Measurements from ENCODE around the gene EHBP1. TPM values are rescaled to one million over a fixed set of nuclear protein-coding genes. Genes with fewer than 3 reads are reported as not detected.

EHBP1 gene
- polyA plus RNA-seq, 6 donors from 2014 or later = 1.4 to 18.3 (median 16.2) TPM

GRCh38 chr2:62806231-62806630 is 100.7 kb downstream of the EHBP1 start:
- Mint-ChIP-seq H3K36me3 (peaks cover 13 to 24% of the 10 kb centered on the region in 2 donors), H3K27me3 (no peaks in the 10 kb centered on the region), H3K4me1 (peaks cover 10 to 24% (median 13%) of the 10 kb centered on the region in 3 donors), H3K4me3 (no peak overlapping the region), H3K27ac (peak overlapping the region in 1 of 6 donors; percentile 15), H3K9me3 (peaks cover 5 to 17% (median 12%) of the 10 kb centered on the region in 7 donors)
- ATAC-seq (ENCODE audit: low read depth in 2 of 2) (no peak), DNase-seq (no peak)

- ATAC-seq (ENCODE audit: low read depth in 2 of 2) (no peak), DNase-seq (no peak)
- Mint-ChIP-seq H3K9me3 (peaks cover 5 to 17% (median 12%) of the 10 kb centered on the region in 7 donors), H3K27me3 (no peaks in the 10 kb centered on the region), H3K27ac (no peak overlapping the region), H3K4me1 (peaks cover 5 to 18% (median 18%) of the 10 kb centered on the region in 3 donors), H3K36me3 (peaks cover 13 to 33% of the 10 kb centered on the region in 2 donors), H3K4me3 (peak overlapping the region in 1 of 8 donors; percentile 1)
These were observed 103.0 kb downstream of the EHBP1 start for GRCh38 chr2:62808554-62808953.

GRCh38 chr2:62811086-62811485 is 105.6 kb downstream of the EHBP1 start:
- Mint-ChIP-seq H3K27me3 (no peaks in the 10 kb centered on the region), H3K9me3 (peaks cover 5 to 17% (median 12%) of the 10 kb centered on the region in 7 donors), H3K27ac (no peak overlapping the region), H3K4me3 (no peak overlapping the region), H3K4me1 (peaks cover 5 to 22% (median 18%) of the 10 kb centered on the region in 3 donors), H3K36me3 (peaks cover 13 to 29% of the 10 kb centered on the region in 2 donors)
- ATAC-seq (ENCODE audit: low read depth in 2 of 2) = no peak
- DNase-seq = no peak

GRCh38 chr2:62811972-62812371 is 106.5 kb downstream of the EHBP1 start:
- Mint-ChIP-seq H3K4me3 (no peak overlapping the region), H3K27ac (no peak overlapping the region), H3K9me3 (peaks cover 5 to 15% (median 12%) of the 10 kb centered on the region in 7 donors), H3K36me3 (peaks cover 13 to 22% of the 10 kb centered on the region in 2 donors), H3K27me3 (no peaks in the 10 kb centered on the region), H3K4me1 (peaks cover 5 to 22% (median 21%) of the 10 kb centered on the region in 3 donors)
- DNase-seq = no peak
- no peak for ATAC-seq (ENCODE audit: low read depth in 2 of 2)

GRCh38 chr2:62812921-62813825 is 107.7 kb downstream of the EHBP1 start:
- Mint-ChIP-seq H3K27me3 (no peaks in the 10 kb centered on the region), H3K36me3 (peaks cover 5 to 14% of the 10 kb centered on the region in 2 donors), H3K9me3 (peaks cover under 1 to 6% (median 4%) of the 10 kb centered on the region in 7 donors), H3K4me3 (peak overlapping the region in 1 of 8 donors; percentile 21), H3K4me1 (peaks cover 4 to 21% (median 19%) of the 10 kb centered on the region in 3 donors), H3K27ac (no peak overlapping the region)
- ATAC-seq (ENCODE audit: low read depth in 2 of 2) = no peak
- no peak for DNase-seq

GRCh38 chr2:62814123-62814522 is 108.6 kb downstream of the EHBP1 start:
- H3K4me1 Mint-ChIP-seq = peaks cover 0 to 14% (median 14%) of the 10 kb centered on the region in 3 donors
- H3K4me3 Mint-ChIP-seq = no peak overlapping the region
- ATAC-seq (ENCODE audit: low read depth in 2 of 2) = no peak
- H3K36me3 Mint-ChIP-seq = peaks cover 0 to 8% of the 10 kb centered on the region in 2 donors
- DNase-seq = no peak
- peaks cover 0 to 2% (median 0%) of the 10 kb centered on the region in 7 donors for H3K9me3 Mint-ChIP-seq
- H3K27ac Mint-ChIP-seq = peak overlapping the region in 1 of 6 donors; percentile 67
- H3K27me3 Mint-ChIP-seq = no peaks in the 10 kb centered on the region

GRCh38 chr2:62817348-62817747 is 111.8 kb downstream of the EHBP1 start:
- peaks cover 0 to 7% (median 6%) of the 10 kb centered on the region in 3 donors for H3K4me1 Mint-ChIP-seq
- ATAC-seq (ENCODE audit: low read depth in 2 of 2) = no peak
- no peaks in the 10 kb centered on the region for H3K27me3 Mint-ChIP-seq
- peaks cover 0 to 5% of the 10 kb centered on the region in 2 donors for H3K36me3 Mint-ChIP-seq
- H3K9me3 Mint-ChIP-seq = no peaks in the 10 kb centered on the region
- H3K27ac Mint-ChIP-seq = no peak overlapping the region
- DNase-seq = no peak
- no peak overlapping the region for H3K4me3 Mint-ChIP-seq

GRCh38 chr2:62817995-62818713 is 112.6 kb downstream of the EHBP1 start:
- peak overlapping the region in 1 of 6 donors; percentile 28 for H3K27ac Mint-ChIP-seq
- no peaks in the 10 kb centered on the region for H3K27me3 Mint-ChIP-seq
- no peaks in the 10 kb centered on the region for H3K9me3 Mint-ChIP-seq
- no peak for DNase-seq
- H3K4me3 Mint-ChIP-seq = no peak overlapping the region
- no peaks in the 10 kb centered on the region for H3K36me3 Mint-ChIP-seq
- H3K4me1 Mint-ChIP-seq = peaks cover 0 to 6% (median 4%) of the 10 kb centered on the region in 3 donors
- no peak for ATAC-seq (ENCODE audit: low read depth in 2 of 2)

- ATAC-seq (ENCODE audit: low read depth in 2 of 2) (no peak), DNase-seq (no peak)
- Mint-ChIP-seq H3K27ac (no peak overlapping the region), H3K27me3 (no peaks in the 10 kb centered on the region), H3K4me1 (no peaks in the 10 kb centered on the region), H3K36me3 (peaks cover 13 to 15% of the 10 kb centered on the region in 2 donors), H3K4me3 (no peak overlapping the region), H3K9me3 (no peaks in the 10 kb centered on the region)
These were observed 117.0 kb downstream of the EHBP1 start for GRCh38 chr2:62822549-62822948.

GRCh38 chr2:62824388-62824787 is 118.9 kb downstream of the EHBP1 start:
- H3K4me3 Mint-ChIP-seq = no peak overlapping the region
- no peak overlapping the region for H3K27ac Mint-ChIP-seq
- ATAC-seq (ENCODE audit: low read depth in 2 of 2) = no peak
- H3K9me3 Mint-ChIP-seq = peaks cover 0 to 1% (median 0%) of the 10 kb centered on the region in 7 donors
- H3K36me3 Mint-ChIP-seq = peaks cover 13 to 15% of the 10 kb centered on the region in 2 donors
- no peak for DNase-seq
- no peaks in the 10 kb centered on the region for H3K27me3 Mint-ChIP-seq
- no peaks in the 10 kb centered on the region for H3K4me1 Mint-ChIP-seq

- Mint-ChIP-seq H3K27ac (no peak overlapping the region), H3K9me3 (peaks cover 0 to 6% (median 0%) of the 10 kb centered on the region in 7 donors), H3K4me1 (no peaks in the 10 kb centered on the region), H3K4me3 (no peak overlapping the region), H3K36me3 (peaks cover 22 to 23% of the 10 kb centered on the region in 2 donors), H3K27me3 (no peaks in the 10 kb centered on the region)
- no peak for ATAC-seq (ENCODE audit: low read depth in 2 of 2)
- no peak for DNase-seq
These were observed 120.6 kb downstream of the EHBP1 start for GRCh38 chr2:62826141-62826540.

- ATAC-seq (ENCODE audit: low read depth in 2 of 2) (no peak), DNase-seq (no peak)
- H3K4me1 Mint-ChIP-seq = no peaks in the 10 kb centered on the region
- H3K9me3 Mint-ChIP-seq = peaks cover 0 to 6% (median 0%) of the 10 kb centered on the region in 7 donors
- H3K27me3 Mint-ChIP-seq = no peaks in the 10 kb centered on the region
- no peak overlapping the region for H3K4me3 Mint-ChIP-seq
- H3K36me3 Mint-ChIP-seq = peaks cover 30 to 32% of the 10 kb centered on the region in 2 donors
- H3K27ac Mint-ChIP-seq = no peak overlapping the region
These were observed 121.6 kb downstream of the EHBP1 start for GRCh38 chr2:62826953-62827675.

- no peak for ATAC-seq (ENCODE audit: low read depth in 2 of 2)
- H3K36me3 Mint-ChIP-seq = peaks cover 40 to 44% of the 10 kb centered on the region in 2 donors
- H3K9me3 Mint-ChIP-seq = peaks cover 0 to 6% (median 3%) of the 10 kb centered on the region in 7 donors
These were observed 126.2 kb downstream of the EHBP1 start for GRCh38 chr2:62831729-62832128.

More at GRCh38 chr2:62831729-62832128, 126.2 kb downstream of the EHBP1 start:
- H3K27me3 Mint-ChIP-seq = no peaks in the 10 kb centered on the region
- peak overlapping the region in 2 of 6 donors; percentile 54 to 71 for H3K27ac Mint-ChIP-seq
- H3K4me1 Mint-ChIP-seq = no peaks in the 10 kb centered on the region
- H3K4me3 Mint-ChIP-seq = no peak overlapping the region
- DNase-seq = no peak

All from naive B cell (primary cell).